ENCODE data around the gene GET3. TPM values are rescaled to one million over a fixed set of nuclear protein-coding genes. Genes with fewer than 3 reads are reported as not detected.

GET3 gene
- polyA plus RNA-seq, 1 of the 3 experiments (the other 2 are of a cell fraction), result 264 TPM

DNA sequence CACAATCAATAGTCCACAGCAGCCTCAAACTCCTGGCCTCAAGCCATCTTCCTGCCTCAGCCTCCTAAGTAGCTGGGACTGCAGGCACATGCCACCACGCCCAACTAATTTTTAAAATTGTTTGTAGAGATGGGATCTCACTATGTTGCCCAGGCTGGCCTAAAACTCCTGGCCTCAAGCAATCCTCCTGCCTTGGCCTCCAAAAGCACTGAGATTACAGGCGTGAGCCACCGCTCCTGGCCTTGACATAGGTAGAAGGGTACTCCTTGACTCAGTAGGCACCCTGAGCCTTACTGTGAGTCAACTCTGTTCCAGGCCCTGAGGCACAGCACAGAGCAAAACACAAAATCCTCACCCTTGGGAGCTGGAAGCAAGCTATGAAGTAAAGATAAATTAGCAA lies 21.4 kb upstream of the GET3 start (continued):
- no peak for TF ChIP-seq YY1 (IDR thresholded peaks at IDR 0.05; ENCODE audit: low read depth)
- no peak for TF ChIP-seq RAD21 (IDR thresholded peaks at IDR 0.05; ENCODE audit: low read length)
- TF ChIP-seq MAX (IDR thresholded peaks at IDR 0.05; ENCODE audit: low read depth), result no peak

GRCh38 chr19:12720296-12720695 lies 17.0 kb upstream of the GET3 start:
- DNase-seq, result no peak
- Histone ChIP-seq H3K4me2 (peak overlapping the region; percentile 99), H3K9ac (peak overlapping the region; percentile 95), H4K20me1 (ENCODE audit: insufficient read depth) (no peaks in the 10 kb centered on the region), H3K4me3 (ENCODE audit: low read depth in 2 of 2, low read length in 1 of 2) (peak overlapping the region; percentile 63 to 85), H3K4me1 (ENCODE audit: control insufficient read depth in 1 of 2, insufficient read depth in 2 of 2, low read depth in 1 of 2, low read length in 1 of 2) (peaks cover 7 to 8% of the 10 kb centered on the region in 2 experiments; a peak in 3 of 4 replicates), H3K79me2 (ENCODE audit: insufficient read depth) (peaks cover 79% of the 10 kb centered on the region), H3K36me3 (replicated peaks in 1 of 2; ENCODE audit: control insufficient read depth in 1 of 2, insufficient read depth in 2 of 2, low read length in 1 of 2) (peaks cover 18 to 20% of the 10 kb centered on the region in 2 experiments), H3K27ac (ENCODE audit: low read depth in 2 of 2, low read length in 1 of 2) (peak overlapping the region; percentile 89; a peak in 3 of 4 replicates), H3K9me3 (no peaks in the 10 kb centered on the region), H3K9me2 (no peaks in the 10 kb centered on the region), H3K27me3 (ENCODE audit: insufficient read depth) (no peaks in the 10 kb centered on the region), H2AFZ (ENCODE audit: low read depth) (no peak overlapping the region), H3F3A (replicated peaks; ENCODE audit: insufficient read depth) (peaks cover 8% of the 10 kb centered on the region)
- POLR2A ChIA-PET, result no interaction called here
- 94% methylated on average over 10 of the region's 10 CpGs for WGBS (ENCODE audit: low lambda C conversion rate)
- CTCF ChIA-PET, result interaction anchor here (1.4 to 3.7 kb wide), 3 partner anchors 38 to 156 kb away, joined by 3 to 25 read pairs (median 24); no protein-coding TSS in a partner anchor
- no peak for TF ChIP-seq TEAD4 (IDR thresholded peaks at IDR 0.05; ENCODE audit: borderline replicate concordance, insufficient read depth)
- no peak for TF ChIP-seq JUND (IDR thresholded peaks at IDR 0.05)
- TF ChIP-seq NRF1 (IDR thresholded peaks at IDR 0.05; ENCODE audit: low read depth, low read length), result no peak
- TF ChIP-seq TCF12 (IDR thresholded peaks at IDR 0.05), result no peak
- TF ChIP-seq MEF2A (IDR thresholded peaks at IDR 0.05; ENCODE audit: borderline replicate concordance, low read depth), result no peak
- TF ChIP-seq FOSL2 (IDR thresholded peaks at IDR 0.05; ENCODE audit: borderline replicate concordance, low read depth), result no peak
- no peak for TF ChIP-seq RCOR1 (IDR thresholded peaks at IDR 0.05; ENCODE audit: low read length)
- TF ChIP-seq YY1 (IDR thresholded peaks at IDR 0.05; ENCODE audit: low read depth), result no peak
- no peak for TF ChIP-seq RAD21 (IDR thresholded peaks at IDR 0.05; ENCODE audit: low read length)
- no peak for TF ChIP-seq FOXJ3 (CRISPR knock-in tag; IDR thresholded peaks at IDR 0.05)
- no peak for TF ChIP-seq RFX5 (IDR thresholded peaks at IDR 0.05; ENCODE audit: low read length)
- TF ChIP-seq MXI1 (IDR thresholded peaks at IDR 0.05; ENCODE audit: low read depth, low read length), result no peak
- TF ChIP-seq SIN3A (IDR thresholded peaks at IDR 0.05; ENCODE audit: borderline replicate concordance, low read depth, low read length), result no peak
- TF ChIP-seq PBX3 (IDR thresholded peaks at IDR 0.05), result no peak
- no peak for TF ChIP-seq ELF1 (IDR thresholded peaks at IDR 0.05)
- no peak for TF ChIP-seq EP300 (IDR thresholded peaks at IDR 0.05; ENCODE audit: borderline replicate concordance in 1 of 2, low read depth in 1 of 2, low read length in 1 of 2)
- TF ChIP-seq SMC3 (IDR thresholded peaks at IDR 0.05; ENCODE audit: low read depth, low read length), result no peak
- TF ChIP-seq GABPA (IDR thresholded peaks at IDR 0.05; ENCODE audit: low read depth), result no peak
- no peak for TF ChIP-seq POLR2AphosphoS5 (IDR thresholded peaks at IDR 0.05; ENCODE audit: low read depth, low read length)
